GM23338 (cell line): ENCODE measurements around the gene TBX19. TPM values are rescaled to one million over a fixed set of nuclear protein-coding genes. Genes with fewer than 3 reads are reported as not detected.

Experiments used
- ATAC-seq: fragments of 200-7000 bp; cut with Tn5 transposase; 3 replicates; pipeline ENCODE4 v1.9.1; 2020
- DNase-seq: peaks from one replicate; pipeline ENCODE4 v3.0.0-alpha.2; 2015; ENCODE audit warnings: low spot score
- H2AFZ ChIP-seq: fragments of 200-600 bp; sonication (generic); 2 replicates; pipeline ENCODE4 v1.8.0; 2016; ENCODE audit warnings: antibody characterized with exemption, mild to moderate bottlenecking, moderate library complexity
- H3F3A ChIP-seq: fragments of 200-600 bp; sonication (generic); replicated peaks from 2 replicates; pipeline ENCODE4 v1.8.0; 2017; ENCODE audit warnings: antibody characterized with exemption, mixed run types, low read depth
- H3K27ac ChIP-seq: fragments of 200-600 bp; sonication (generic); 2 replicates; pipeline ENCODE4 v1.6.1; 2016; ENCODE audit warnings: low read depth
- H3K27me3 ChIP-seq: fragments of 200-600 bp; sonication (generic); 2 replicates; pipeline ENCODE4 v1.8.0; 2016; ENCODE audit warnings: mild to moderate bottlenecking, mixed run types, moderate library complexity; ENCODE audit not compliant: insufficient read depth
- H3K36me3 ChIP-seq: fragments of 200-600 bp; sonication (generic); 2 replicates; pipeline ENCODE4 v1.8.0; 2016; ENCODE audit warnings: mild to moderate bottlenecking; ENCODE audit not compliant: insufficient read depth
- H3K4me1 ChIP-seq: fragments of 200-600 bp; sonication (generic); 2 replicates; pipeline ENCODE4 v1.8.0; 2016; ENCODE audit warnings: mild to moderate bottlenecking, moderate library complexity; ENCODE audit not compliant: insufficient read depth
- H3K4me2 ChIP-seq: fragments of 200-600 bp; sonication (generic); 2 replicates; pipeline ENCODE4 v1.7.1; 2017; ENCODE audit warnings: mixed run types
- H3K4me3 ChIP-seq: fragments of 200-600 bp; sonication (generic); 2 replicates; pipeline ENCODE4 v1.6.1; 2016; ENCODE audit warnings: mixed run types
- H3K79me2 ChIP-seq: fragments of 200-600 bp; sonication (generic); replicated peaks from 2 replicates; pipeline ENCODE4 v1.8.0; 2017; ENCODE audit warnings: mild to moderate bottlenecking; ENCODE audit not compliant: insufficient read depth
- H3K9me2 ChIP-seq: fragments of 200-600 bp; sonication (generic); 2 replicates; pipeline ENCODE4 v1.8.0; 2017; ENCODE audit not compliant: insufficient read depth
- H4K20me1 ChIP-seq: fragments of 200-600 bp; sonication (generic); replicated peaks from 2 replicates; pipeline ENCODE4 v1.8.0; 2017; ENCODE audit warnings: mild to moderate bottlenecking; ENCODE audit not compliant: insufficient read depth
- H3K27ac Mint-ChIP-seq: 2 replicates; pipeline ENCODE4 v1.8.0; 2020; ENCODE audit warnings: inconsistent platforms, mild to moderate bottlenecking, moderate library complexity, mixed read lengths
- H3K27me3 Mint-ChIP-seq: 3 replicates; pipeline ENCODE4 v1.8.0; 2022; ENCODE audit warnings: low read depth, mild to moderate bottlenecking, moderate library complexity, mixed read lengths, inconsistent platforms; ENCODE audit not compliant: insufficient read depth, poor library complexity
- H3K36me3 Mint-ChIP-seq: 3 replicates; pipeline ENCODE4 v1.8.0; 2021; ENCODE audit warnings: low read depth, mild to moderate bottlenecking, inconsistent platforms, moderate library complexity, mixed read lengths
- H3K4me1 Mint-ChIP-seq: 3 replicates; pipeline ENCODE4 v1.8.0; 2020; ENCODE audit warnings: mild to moderate bottlenecking, inconsistent platforms, mixed read lengths
- H3K4me3 Mint-ChIP-seq: 3 replicates; pipeline ENCODE4 v1.8.0; 2021; ENCODE audit warnings: moderate library complexity, mild to moderate bottlenecking, inconsistent platforms, mixed read lengths
- H3K9me3 Mint-ChIP-seq: 3 replicates; pipeline ENCODE4 v1.8.0; 2020; ENCODE audit warnings: moderate library complexity, mild to moderate bottlenecking, inconsistent platforms, mixed read lengths
- CREB1 ChIP-seq: fragments of 250-450 bp; sonication (Bioruptor Pico); IDR thresholded peaks from 2 replicates; pipeline ENCODE4 v1.5.0; 2020; ENCODE audit warnings: low read depth, mild to moderate bottlenecking, moderate library complexity
- CTCF ChIP-seq, 2 experiments: fragments of 200-600 bp in 1 of 2; sonication (generic) in 1 of 2; conservative IDR thresholded peaks; 2 replicates each; pipeline versions ENCODE4 v1.5.1 to v1.6.1; 2016 to 2017; ENCODE audit warnings: antibody characterized with exemption in 2 of 2, low read depth in 2 of 2, mild to moderate bottlenecking in 2 of 2, moderate library complexity in 1 of 2
- ETS1 ChIP-seq: IDR thresholded peaks from 2 replicates; pipeline ENCODE4 v1.6.1; 2016; ENCODE audit warnings: antibody characterized with exemption
- EZH2phosphoT487 ChIP-seq: fragments of 200-600 bp; sonication (generic); IDR thresholded peaks from one replicate; pipeline ENCODE4 v1.8.1; 2018; ENCODE audit warnings: antibody characterized with exemption; ENCODE audit not compliant: unreplicated experiment
- JUNB ChIP-seq: IDR thresholded peaks from one replicate; pipeline ENCODE4 v1.6.1; 2016; ENCODE audit warnings: antibody characterized with exemption; ENCODE audit not compliant: unreplicated experiment
- NANOG ChIP-seq: IDR thresholded peaks from 2 replicates; pipeline ENCODE4 v1.6.1; 2016; ENCODE audit warnings: antibody characterized with exemption, borderline replicate concordance
- POLR2AphosphoS5 ChIP-seq: IDR thresholded peaks from 2 replicates; pipeline ENCODE4 v1.6.1; 2016; ENCODE audit warnings: antibody characterized with exemption, low read depth
- REST ChIP-seq: IDR thresholded peaks from one replicate; pipeline ENCODE4 v1.6.1; 2018; ENCODE audit warnings: antibody characterized with exemption; ENCODE audit not compliant: unreplicated experiment
- STAT1 ChIP-seq: IDR thresholded peaks from one replicate; pipeline ENCODE4 v1.6.1; 2016; ENCODE audit warnings: antibody characterized with exemption; ENCODE audit not compliant: unreplicated experiment
- ZNF114 ChIP-seq: fragments of 250-450 bp; sonication (Bioruptor Pico); IDR thresholded peaks from 2 replicates; pipeline ENCODE4 v1.5.0; 2020; ENCODE audit warnings: mild to moderate bottlenecking, moderate library complexity
- ZNF331 ChIP-seq: fragments of 250-450 bp; sonication (Bioruptor Pico); IDR thresholded peaks from 2 replicates; pipeline ENCODE4 v1.5.0; 2020; ENCODE audit warnings: low read depth, mild to moderate bottlenecking, moderate library complexity
- ZNF462 ChIP-seq: fragments of 250-450 bp; sonication (Bioruptor Pico); IDR thresholded peaks from 2 replicates; pipeline ENCODE4 v1.5.0; 2020; ENCODE audit warnings: mild to moderate bottlenecking, moderate library complexity
- polyA plus RNA-seq: library from polyadenylated mRNA; unstranded; fragments of >200 nt; fragmentation: Nextera tagmentation; extraction: Ambion mirVana; gene quantifications from 2 replicates; pipeline ENCODE4 v1.2.1, GENCODE V29; 2016
- total RNA-seq: library from RNA; depleted of rRNA; stranded (reverse); fragments of >200 nt; shearing (Covaris generic); gene quantifications from 2 replicates; pipeline ENCODE4 v1.2.3, GENCODE V29; 2014

Gene TBX19
- total and polyA plus RNA-seq, 2 experiments from 2014 or later = 0.76 to 1.1 TPM

- H3K36me3 ChIP-seq = no peaks in the 10 kb centered on the region
- H3K79me2 ChIP-seq = no peaks in the 10 kb centered on the region
- no peak overlapping the region for H3K4me3 ChIP-seq
- H3K9me2 ChIP-seq = no peaks in the 10 kb centered on the region
- Mint-ChIP-seq H3K27ac (no peak overlapping the region), H3K4me3 (no peak overlapping the region), H3K4me1 (peaks cover 8% of the 10 kb centered on the region), H3K27me3 (peaks cover 3% of the 10 kb centered on the region), H3K9me3 (no peaks in the 10 kb centered on the region), H3K36me3 (no peaks in the 10 kb centered on the region)
- no peak overlapping the region for H3K4me2 ChIP-seq
- H4K20me1 ChIP-seq = no peaks in the 10 kb centered on the region
- no peak overlapping the region for H2AFZ ChIP-seq
- H3K4me1 ChIP-seq = peaks cover 9% of the 10 kb centered on the region
- H3K27me3 ChIP-seq = no peaks in the 10 kb centered on the region
- no peak for TF ChIP-seq REST
- TF ChIP-seq ZNF331 (CRISPR knock-in tag) = no peak
- TF ChIP-seq ZNF114 (CRISPR knock-in tag) = no peak
- TF ChIP-seq EZH2phosphoT487 = no peak
- TF ChIP-seq ZNF462 (CRISPR knock-in tag) = no peak
- no peak for TF ChIP-seq POLR2AphosphoS5
- TF ChIP-seq JUNB = no peak
- no peak for TF ChIP-seq STAT1
- no peak for TF ChIP-seq NANOG
- TF ChIP-seq CTCF (conservative IDR thresholded peaks at IDR 0.05; ENCODE audit: low read depth in 2 of 2) = no peak
- TF ChIP-seq CREB1 (CRISPR knock-in tag) = no peak
- no peak for TF ChIP-seq ETS1
- no peak overlapping the region for H3K27ac ChIP-seq
- no peaks in the 10 kb centered on the region for H3F3A ChIP-seq
- ATAC-seq (no peak), DNase-seq (no peak)
Measured at GRCh38 chr1:168279253-168279652, 1.4 kb upstream of the TBX19 start.
